ENCODE measurements around the gene NAALADL2. TPM values are rescaled to one million over a fixed set of nuclear protein-coding genes. Genes with fewer than 3 reads are reported as not detected.

Gene NAALADL2
- total and polyA plus RNA-seq, 2 donors (not counting 3 experiments of a cell fraction or from before 2014, with no cell fraction given): 1.1 to 4.0 TPM

DNA sequence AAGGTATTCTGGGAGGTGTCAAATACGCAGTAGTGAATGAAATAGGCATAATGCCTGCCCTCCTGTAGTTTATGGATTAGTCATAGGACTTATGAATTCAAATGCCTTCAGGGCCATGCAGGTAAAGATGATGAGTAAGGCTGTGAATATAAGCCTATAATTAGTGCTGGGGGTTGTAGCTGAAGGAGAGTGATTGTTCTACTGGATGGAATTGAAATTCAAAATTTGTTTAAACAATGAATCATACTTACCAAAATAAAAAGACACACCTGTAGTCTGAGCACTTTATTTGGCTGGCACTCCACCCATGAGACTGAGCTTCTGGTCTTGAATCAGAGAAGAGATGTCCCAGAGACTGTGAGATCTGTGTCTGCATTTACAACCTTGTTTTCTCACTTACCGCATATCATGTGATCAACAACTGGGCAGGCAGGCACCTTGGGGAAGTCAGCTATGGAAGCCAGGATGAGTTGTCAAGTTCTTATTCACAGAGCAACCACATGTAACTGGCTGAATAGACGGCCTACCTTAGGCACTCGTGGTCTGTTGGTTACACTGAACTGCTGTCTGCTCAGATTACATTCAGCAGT is 291.8 kb downstream of the NAALADL2 start:
- Histone ChIP-seq H3K9me3 (replicated peaks; ENCODE audit: control insufficient read depth, insufficient read depth, low read length) (no peaks in the 10 kb centered on the region), H3K9me1 (replicated peaks; ENCODE audit: control insufficient read depth, extremely low read depth, insufficient read depth, low read length) (no peaks in the 10 kb centered on the region), H3K27me3 (ENCODE audit: control insufficient read depth in 2 of 2, insufficient read depth in 2 of 2, low read length in 2 of 2) (no peaks in the 10 kb centered on the region), H3K4me1 (ENCODE audit: control insufficient read depth, extremely low read depth, insufficient read depth, low read length) (no peaks in the 10 kb centered on the region), H3K36me3 (ENCODE audit: control insufficient read depth in 2 of 2, extremely low read depth in 1 of 2, insufficient read depth in 2 of 2, low read length in 2 of 2) (no peaks in the 10 kb centered on the region), H3K4me3 (replicated peaks in 1 of 3; ENCODE audit: insufficient read depth in 1 of 3, low read depth in 1 of 3, low read length in 3 of 3) (no peak overlapping the region), H3K4me2 (ENCODE audit: insufficient read depth, low read length) (no peak overlapping the region), H4K20me1 (replicated peaks; ENCODE audit: control insufficient read depth, extremely low read depth, insufficient read depth, low read length) (no peaks in the 10 kb centered on the region), H3K27ac (ENCODE audit: insufficient read depth, low read depth, low read length) (no peak overlapping the region), H3K79me2 (ENCODE audit: control insufficient read depth, insufficient read depth, low read length) (no peaks in the 10 kb centered on the region), H3K9ac (replicated peaks; ENCODE audit: extremely low read depth, insufficient read depth, low read length) (no peak overlapping the region), H2AFZ (ENCODE audit: low read depth, low read length) (no peak overlapping the region)
- BruUV-seq (replicated peaks): no TSS peak
- intact Hi-C loops (cut with micrococcal nuclease): no loop called here
- CTCF ChIA-PET: no interaction called here
- POLR2A ChIA-PET: no interaction called here
- dilution Hi-C loops (cut with MboI; ENCODE audit: extremely low pct_ligation_motif_present, low sequenced_read_pairs): no loop called here
- no peak for FAIRE-seq
- DNase-seq (ENCODE audit: low read depth, low spot score): no peak
- no peak for TF ChIP-seq CTCF (IDR thresholded peaks at IDR 0.05; ENCODE audit: extremely low read depth in 1 of 2, insufficient read depth in 1 of 2, low read depth in 1 of 2, low read length in 2 of 2)
- no peak for TF ChIP-seq GATA2 (IDR thresholded peaks at IDR 0.05; ENCODE audit: insufficient read depth, insufficient read length, low read depth, low read length)
- no peak for TF ChIP-seq MYC (IDR thresholded peaks at IDR 0.05; ENCODE audit: low read depth, low read length)
- TF ChIP-seq POLR2AphosphoS5 (IDR thresholded peaks at IDR 0.05; ENCODE audit: insufficient read depth, low read depth, low read length): no peak
- no peak for TF ChIP-seq POLR2A (IDR thresholded peaks at IDR 0.05; ENCODE audit: low read depth, low read length)
- TF ChIP-seq EZH2 (IDR thresholded peaks at IDR 0.05; ENCODE audit: borderline replicate concordance, low read depth, low read length, severe bottlenecking): no peak
- TF ChIP-seq JUN (IDR thresholded peaks at IDR 0.05; ENCODE audit: borderline replicate concordance, insufficient read depth, insufficient read length, low read depth): no peak

Data from endothelial cell of umbilical vein (primary cell).